GM20000 (cell line): ENCODE results near the gene ALDH5A1.

ENCODE experiments used
- DNase-seq: peaks from one replicate; pipeline ENCODE4 v3.0.0; 2012; ENCODE audit warnings: low spot score
- TF ChIP-seq, protein P1 (sequence below): IDR thresholded peaks from 2 replicates; pipeline ENCODE4 v1.5.1; 2012; ENCODE audit warnings: mild to moderate bottlenecking, control low read depth; ENCODE audit errors: extremely low read depth, missing control alignments

The ALDH5A1 gene

GRCh38 chr6:24549674-24550353, 55.0 kb downstream of the ALDH5A1 start:
- TF ChIP-seq, protein P1, sequence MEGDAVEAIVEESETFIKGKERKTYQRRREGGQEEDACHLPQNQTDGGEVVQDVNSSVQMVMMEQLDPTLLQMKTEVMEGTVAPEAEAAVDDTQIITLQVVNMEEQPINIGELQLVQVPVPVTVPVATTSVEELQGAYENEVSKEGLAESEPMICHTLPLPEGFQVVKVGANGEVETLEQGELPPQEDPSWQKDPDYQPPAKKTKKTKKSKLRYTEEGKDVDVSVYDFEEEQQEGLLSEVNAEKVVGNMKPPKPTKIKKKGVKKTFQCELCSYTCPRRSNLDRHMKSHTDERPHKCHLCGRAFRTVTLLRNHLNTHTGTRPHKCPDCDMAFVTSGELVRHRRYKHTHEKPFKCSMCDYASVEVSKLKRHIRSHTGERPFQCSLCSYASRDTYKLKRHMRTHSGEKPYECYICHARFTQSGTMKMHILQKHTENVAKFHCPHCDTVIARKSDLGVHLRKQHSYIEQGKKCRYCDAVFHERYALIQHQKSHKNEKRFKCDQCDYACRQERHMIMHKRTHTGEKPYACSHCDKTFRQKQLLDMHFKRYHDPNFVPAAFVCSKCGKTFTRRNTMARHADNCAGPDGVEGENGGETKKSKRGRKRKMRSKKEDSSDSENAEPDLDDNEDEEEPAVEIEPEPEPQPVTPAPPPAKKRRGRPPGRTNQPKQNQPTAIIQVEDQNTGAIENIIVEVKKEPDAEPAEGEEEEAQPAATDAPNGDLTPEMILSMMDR, result no peak
- DNase-seq, result no peak

GRCh38 chr6:24551139-24551538, 56.4 kb downstream of the ALDH5A1 start:
- TF ChIP-seq, protein P1, result no peak
- no peak for DNase-seq

- TF ChIP-seq, protein P1, result no peak
- DNase-seq, result peak; percentile 7
These were observed 59.7 kb downstream of the ALDH5A1 start for GRCh38 chr6:24554474-24554873.

DNA sequence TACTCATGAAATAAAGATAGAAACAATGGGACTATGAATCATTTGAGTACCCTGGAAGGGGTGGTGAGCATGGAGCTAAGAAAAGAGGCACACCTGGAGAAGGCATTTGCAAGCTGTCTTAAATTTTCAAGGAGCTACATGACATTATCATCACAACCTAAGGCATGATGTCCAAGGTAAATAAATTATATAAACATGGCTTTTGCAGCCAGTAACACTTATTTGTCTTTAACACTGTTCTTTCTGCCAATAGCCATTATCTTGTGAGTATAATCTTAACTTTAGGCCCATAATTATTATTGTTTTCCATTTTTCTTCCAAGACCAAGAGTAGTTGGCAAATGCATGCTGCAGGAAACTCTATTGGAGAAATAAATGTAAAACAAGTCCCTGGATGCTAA, 63.7 kb downstream of the ALDH5A1 start:
- TF ChIP-seq, protein P1, result no peak
- DNase-seq, result no peak

GRCh38 chr6:24564081-24564480, 69.3 kb downstream of the ALDH5A1 start:
- TF ChIP-seq, protein P1, result no peak
- DNase-seq, result no peak

- DNase-seq, result no peak
- TF ChIP-seq, protein P1, result no peak
These were observed 70.4 kb downstream of the ALDH5A1 start for GRCh38 chr6:24565196-24565595.

DNA sequence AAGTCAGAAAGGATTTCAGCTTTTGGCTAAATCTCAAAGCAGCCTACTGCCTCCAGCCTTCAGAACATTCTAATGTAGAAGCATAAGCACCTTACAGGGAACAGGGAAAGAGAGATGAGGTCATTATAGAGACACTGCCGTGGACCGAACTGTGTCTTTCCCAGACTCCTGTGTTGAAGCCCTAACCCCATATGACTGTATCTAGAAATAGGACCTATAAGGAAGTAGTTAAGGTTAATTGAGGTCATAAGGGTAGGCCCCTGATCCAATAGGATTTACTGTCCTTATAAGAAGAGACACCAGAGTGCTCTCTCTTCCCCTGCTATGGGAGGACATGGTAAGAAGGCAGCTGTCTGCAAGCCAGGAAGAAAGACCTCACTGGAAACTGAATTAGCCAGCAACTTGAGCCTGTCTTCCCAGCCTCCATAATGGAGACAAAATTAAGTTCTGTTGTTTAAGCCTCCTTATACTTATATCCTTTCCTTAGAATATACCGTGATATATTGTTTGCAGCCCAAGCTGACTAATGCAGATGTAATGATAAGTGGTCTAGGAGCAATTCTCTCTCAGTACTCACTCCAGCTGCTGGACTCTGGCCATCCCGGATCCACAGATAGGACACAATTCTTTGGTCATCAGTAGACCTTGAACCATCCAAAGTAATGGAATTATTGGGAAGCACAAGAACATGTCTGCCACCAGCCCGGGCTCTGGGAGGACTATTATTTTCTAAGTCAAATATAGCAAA, 71.4 kb downstream of the ALDH5A1 start:
- TF ChIP-seq, protein P1, result no peak
- DNase-seq, result no peak
